ENCODE data around the gene SQSTM1. TPM values are rescaled to one million over a fixed set of nuclear protein-coding genes. Genes with fewer than 3 reads are reported as not detected.

Gene SQSTM1
- total and polyA plus RNA-seq, 9 of the 15 experiments (the other 6 are each of a cell fraction or from before 2014, with no cell fraction given), result 5.6 to 148 (median 64.0) TPM

DNA sequence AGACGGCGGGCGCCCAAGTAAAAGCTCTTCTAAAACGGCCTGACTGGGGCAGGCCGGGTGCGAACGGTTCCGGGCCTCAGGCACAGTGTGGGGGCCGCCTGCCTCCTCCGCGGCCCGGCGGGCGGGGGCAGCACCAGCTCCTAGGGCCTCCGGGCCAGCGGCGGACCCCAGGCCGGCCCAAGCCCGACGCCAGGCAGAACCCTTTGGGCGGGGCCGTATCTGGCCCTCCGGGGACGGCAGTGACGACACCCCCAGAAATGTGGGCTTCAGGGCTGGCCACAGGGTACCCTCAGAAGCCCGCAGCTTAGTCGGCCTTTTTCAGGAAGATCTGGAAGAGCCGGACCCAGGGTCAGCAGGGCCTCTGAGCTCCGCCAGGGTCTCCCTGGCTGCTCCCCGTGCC, 23.0 kb upstream of the SQSTM1 start:
- Histone ChIP-seq H3K9me1 (ENCODE audit: control insufficient read depth, insufficient read depth, low read length) (no peaks in the 10 kb centered on the region), H3K27ac (ENCODE audit: extremely low read depth, low read depth, low read length) (no peak overlapping the region), H3K9ac (ENCODE audit: insufficient read depth in 1 of 2, low read depth in 2 of 2, low read length in 2 of 2) (no peak overlapping the region; a peak in 1 of 4 replicates), H3K36me3 (ENCODE audit: control insufficient read depth, insufficient read depth, low read length) (peaks cover 57% of the 10 kb centered on the region; the same call in 2 of the 3 replicates), H3K4me3 (no peak overlapping the region), H3K79me2 (ENCODE audit: control insufficient read depth, insufficient read depth, low read length) (peaks cover 2% of the 10 kb centered on the region; the same call in 2 of the 3 replicates), H2AFZ (ENCODE audit: low read depth, low read length) (no peak overlapping the region), H3K9me3 (replicated peaks; ENCODE audit: control insufficient read depth, insufficient read depth, low read depth, low read length) (no peaks in the 10 kb centered on the region), H3K27me3 (ENCODE audit: control insufficient read depth in 2 of 2, insufficient read depth in 2 of 2, low read length in 2 of 2) (no peaks in the 10 kb centered on the region), H3K4me2 (ENCODE audit: insufficient read depth, low read length) (no peak overlapping the region), H3K4me1 (replicated peaks in 1 of 2; ENCODE audit: control insufficient read depth in 2 of 2, insufficient read depth in 2 of 2, low read length in 2 of 2) (peaks cover 0 to 62% of the 10 kb centered on the region in 2 experiments; a peak in 2 of 5 replicates), H4K20me1 (replicated peaks; ENCODE audit: control insufficient read depth, insufficient read depth, low read length) (no peaks in the 10 kb centered on the region)
- TSS peak; percentile 44 for BruUV-seq (replicated peaks)
- no peak for TF ChIP-seq MEF2A (IDR thresholded peaks at IDR 0.05; ENCODE audit: control insufficient read depth, low read depth, low read length)
- TF ChIP-seq ARID1B (IDR thresholded peaks at IDR 0.05), result no peak
- TF ChIP-seq SRSF9 (IDR thresholded peaks at IDR 0.05; ENCODE audit: borderline replicate concordance, low read depth, low read length), result no peak
- TF ChIP-seq MTA2 (IDR thresholded peaks at IDR 0.05; ENCODE audit: low read depth), result no peak
- TF ChIP-seq, protein P1, sequence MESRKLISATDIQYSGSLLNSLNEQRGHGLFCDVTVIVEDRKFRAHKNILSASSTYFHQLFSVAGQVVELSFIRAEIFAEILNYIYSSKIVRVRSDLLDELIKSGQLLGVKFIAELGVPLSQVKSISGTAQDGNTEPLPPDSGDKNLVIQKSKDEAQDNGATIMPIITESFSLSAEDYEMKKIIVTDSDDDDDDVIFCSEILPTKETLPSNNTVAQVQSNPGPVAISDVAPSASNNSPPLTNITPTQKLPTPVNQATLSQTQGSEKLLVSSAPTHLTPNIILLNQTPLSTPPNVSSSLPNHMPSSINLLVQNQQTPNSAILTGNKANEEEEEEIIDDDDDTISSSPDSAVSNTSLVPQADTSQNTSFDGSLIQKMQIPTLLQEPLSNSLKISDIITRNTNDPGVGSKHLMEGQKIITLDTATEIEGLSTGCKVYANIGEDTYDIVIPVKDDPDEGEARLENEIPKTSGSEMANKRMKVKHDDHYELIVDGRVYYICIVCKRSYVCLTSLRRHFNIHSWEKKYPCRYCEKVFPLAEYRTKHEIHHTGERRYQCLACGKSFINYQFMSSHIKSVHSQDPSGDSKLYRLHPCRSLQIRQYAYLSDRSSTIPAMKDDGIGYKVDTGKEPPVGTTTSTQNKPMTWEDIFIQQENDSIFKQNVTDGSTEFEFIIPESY (CRISPR knock-in tag; IDR thresholded peaks at IDR 0.05), result peak; percentile 29; the same call in 1 of the 2 replicates
- TF ChIP-seq CBX8 (IDR thresholded peaks at IDR 0.05; ENCODE audit: borderline replicate concordance, extremely low read depth, low read depth, low read length, poor library complexity, severe bottlenecking), result no peak
- TF ChIP-seq CBFA2T2 (conservative IDR thresholded peaks at IDR 0.05), result no peak
- peak; percentile 41; the same call in 1 of the 2 replicates for TF ChIP-seq POLR2G (IDR thresholded peaks at IDR 0.05; ENCODE audit: low read depth, low read length)
- no peak for TF ChIP-seq TCF3 (CRISPR knock-in tag; IDR thresholded peaks at IDR 0.05)
- WGBS (ENCODE audit: insufficient coverage, low coverage, missing lambda C conversion rate), result 98% methylated on average over 23 of the region's 30 CpGs
- no peak for FAIRE-seq
- ATAC-seq, result no peak
- ChIA-PET CTCF (ENCODE audit: low intra/inter-chr PET ratio) (no interaction called here), POLR2A (interaction anchor here (0.7 to 1.8 kb wide), 2 partner anchors 10 to 13 kb away, joined by 3 to 9 read pairs; no protein-coding TSS in a partner anchor)
- DNase-seq (ENCODE audit: extremely low read depth in 1 of 4, low spot score in 3 of 4), result no peak
- in situ Hi-C loops (cut with MboI), result no loop called here
- intact Hi-C loops (cut with micrococcal nuclease), result no loop called here

Data from K562 (cell line).